H1 (cell line): ENCODE results near the gene ZNF791. TPM values are rescaled to one million over a fixed set of nuclear protein-coding genes. Genes with fewer than 3 reads are reported as not detected.

ENCODE experiments used
- CTCF ChIA-PET: fragments of 300-600 bp; sonication (Branson Sonifier 250); formaldehyde crosslinking; loops from one replicate; lab custom pipeline; 2021; ENCODE audit not compliant: partially characterized antibody; lab: Charles Lee
- POLR2A ChIA-PET: fragments of 300-600 bp; sonication (Branson Sonifier 250); formaldehyde crosslinking; loops from one replicate; lab custom pipeline; 2021; ENCODE audit warnings: inconsistent platforms; ENCODE audit not compliant: partially characterized antibody; lab: Charles Lee
- DNase-seq, 2 experiments: peaks; one replicate each; pipeline versions ENCODE4 v3.0.0 to v3.0.0-alpha.2; 2010 to 2022; ENCODE audit warnings: low spot score in 2 of 2, low read depth in 1 of 2, mixed read lengths in 1 of 2
- FAIRE-seq: peaks from 2 replicates; lab custom pipeline; 2011; peaks lifted over from hg19 to GRCh38; lab: Jason Lieb, UNC
- H2AFZ ChIP-seq: 2 replicates; pipeline ENCODE4 v1.8.1; 2012; ENCODE audit warnings: low read length, inconsistent platforms
- H2AK5ac ChIP-seq: 2 replicates; pipeline ENCODE4 v1.6.1; 2013; ENCODE audit warnings: low read depth, low read length
- H2BK120ac ChIP-seq: replicated peaks from 2 replicates; pipeline ENCODE3; 2013; ENCODE audit warnings: low read depth, low read length, inconsistent platforms
- H2BK12ac ChIP-seq: 2 replicates; pipeline ENCODE4 v1.6.1; 2013; ENCODE audit warnings: low read depth, low read length
- H2BK15ac ChIP-seq: 2 replicates; pipeline ENCODE4 v1.6.1; 2013; ENCODE audit warnings: low read length
- H2BK20ac ChIP-seq: 2 replicates; pipeline ENCODE4 v1.6.1; 2013; ENCODE audit warnings: low read length
- H2BK5ac ChIP-seq: 2 replicates; pipeline ENCODE4 v1.6.1; 2013; ENCODE audit warnings: low read depth, low read length
- H3K14ac ChIP-seq: 2 replicates; pipeline ENCODE4 v1.6.1; 2013; ENCODE audit warnings: inconsistent platforms; ENCODE audit not compliant: insufficient read length
- H3K18ac ChIP-seq: 2 replicates; pipeline ENCODE4 v1.6.1; 2013; ENCODE audit warnings: low read length; ENCODE audit errors: extremely low read depth
- H3K23ac ChIP-seq: 2 replicates; pipeline ENCODE4 v1.6.1; 2013; ENCODE audit warnings: inconsistent platforms; ENCODE audit not compliant: insufficient read length
- H3K23me2 ChIP-seq: 2 replicates; pipeline ENCODE4 v1.6.1; 2013; ENCODE audit warnings: low read depth, low read length
- H3K27ac ChIP-seq: 2 replicates; pipeline ENCODE4 v1.6.1; 2011; ENCODE audit warnings: low read depth, low read length, inconsistent platforms
- H3K27me3 ChIP-seq, 4 experiments: replicated peaks in 1 of 4; 1 replicate in 1 of 4; 2 replicates in 3 of 4; pipeline versions ENCODE4 v1.6.1 to v1.8.1; 2011 to 2013; ENCODE audit warnings: low read length in 3 of 4, mild to moderate bottlenecking in 3 of 4, inconsistent platforms in 2 of 4, mixed read lengths in 2 of 4, moderate library complexity in 1 of 4; ENCODE audit not compliant: control insufficient read depth in 3 of 4, insufficient read depth in 3 of 4; ENCODE audit errors: extremely low read depth in 1 of 4
- H3K36me3 ChIP-seq, 4 experiments: 2 replicates each; pipeline versions ENCODE4 v1.6.1 to v1.8.1; 2011 to 2013; ENCODE audit warnings: mild to moderate bottlenecking in 4 of 4, low read length in 3 of 4, moderate library complexity in 2 of 4, control low read depth in 1 of 4, inconsistent platforms in 1 of 4; ENCODE audit not compliant: insufficient read depth in 4 of 4, control insufficient read depth in 2 of 4
- H3K4ac ChIP-seq: replicated peaks from 2 replicates; pipeline ENCODE3; 2013; ENCODE audit warnings: low read length, low read depth, mixed read lengths, inconsistent platforms; ENCODE audit not compliant: insufficient read length
- H3K4me1 ChIP-seq, 4 experiments: replicated peaks in 1 of 4; 1 replicate in 1 of 4; 2 replicates in 3 of 4; pipeline versions ENCODE4 v1.6.1 to v1.8.1; 2011 to 2013; ENCODE audit warnings: low read length in 3 of 4, inconsistent platforms in 2 of 4, mixed read lengths in 1 of 4; ENCODE audit not compliant: insufficient read depth in 4 of 4, control insufficient read depth in 3 of 4
- H3K4me2 ChIP-seq, 2 experiments: 2 replicates each; pipeline versions ENCODE4 v1.6.1 to v1.8.1; 2011 to 2013; ENCODE audit warnings: low read depth in 2 of 2, low read length in 2 of 2, control low read depth in 1 of 2, inconsistent platforms in 1 of 2, mild to moderate bottlenecking in 1 of 2; ENCODE audit not compliant: insufficient read depth in 1 of 2
- H3K4me3 ChIP-seq, 4 experiments: fragments of 200-600, 300-600 bp in 1 of 4; sonication (generic), shearing (Covaris generic), sonication (Bioruptor Twin) in 1 of 4; 2 replicates each; pipeline versions ENCODE4 v1.5.1 to v1.8.1; 2011 to 2016; ENCODE audit warnings: low read length in 4 of 4, low read depth in 3 of 4, control low read depth in 2 of 4, inconsistent platforms in 2 of 4, mild to moderate bottlenecking in 2 of 4, mixed read lengths in 1 of 4, moderate library complexity in 1 of 4; ENCODE audit not compliant: insufficient read depth in 2 of 4; ENCODE audit errors: extremely low read depth in 1 of 4
- H3K56ac ChIP-seq: replicated peaks from 2 replicates; pipeline ENCODE3; 2013; ENCODE audit warnings: low read depth, mild to moderate bottlenecking, mixed read lengths, low read length, inconsistent platforms; ENCODE audit not compliant: insufficient read length
- H3K79me1 ChIP-seq: 2 replicates; pipeline ENCODE4 v1.6.1; 2013; ENCODE audit warnings: low read depth, low read length, control low read depth
- H3K79me2 ChIP-seq, 2 experiments: 2 replicates each; pipeline versions ENCODE4 v1.6.1 to v1.8.1; 2012 to 2013; ENCODE audit warnings: low read length in 2 of 2, mild to moderate bottlenecking in 2 of 2, inconsistent platforms in 1 of 2; ENCODE audit not compliant: insufficient read depth in 2 of 2, control insufficient read depth in 1 of 2
- H3K9ac ChIP-seq, 4 experiments: replicated peaks in 1 of 4; 1 replicate in 1 of 4; 2 replicates in 3 of 4; pipeline versions ENCODE4 v1.6.1 to v1.8.1; 2011 to 2013; ENCODE audit warnings: low read depth in 3 of 4, low read length in 3 of 4, control low read depth in 2 of 4, mild to moderate bottlenecking in 2 of 4, moderate library complexity in 2 of 4, inconsistent platforms in 1 of 4; ENCODE audit errors: extremely low read depth in 1 of 4
- H3K9me3 ChIP-seq, 2 experiments: 2 replicates each; pipeline versions ENCODE4 v1.6.1 to v1.8.1; 2012 to 2013; ENCODE audit warnings: mild to moderate bottlenecking in 2 of 2, moderate library complexity in 2 of 2, control low read depth in 1 of 2, inconsistent platforms in 1 of 2, low read depth in 1 of 2, low read length in 1 of 2, mixed read lengths in 1 of 2; ENCODE audit not compliant: insufficient read depth in 2 of 2
- H4K20me1 ChIP-seq, 2 experiments: replicated peaks in 1 of 2; 2 replicates each; pipeline versions ENCODE3 to v1.8.1; 2011 to 2013; ENCODE audit warnings: inconsistent platforms in 2 of 2, low read length in 2 of 2, mild to moderate bottlenecking in 1 of 2; ENCODE audit not compliant: insufficient read depth in 2 of 2, control insufficient read depth in 1 of 2
- H4K5ac ChIP-seq: 2 replicates; pipeline ENCODE4 v1.6.1; 2013; ENCODE audit warnings: low read length, low read depth, mixed read lengths, inconsistent platforms; ENCODE audit not compliant: insufficient read length
- H4K8ac ChIP-seq: 2 replicates; pipeline ENCODE4 v1.8.0; 2013; ENCODE audit warnings: mild to moderate bottlenecking, moderate library complexity, low read length, inconsistent platforms; ENCODE audit not compliant: insufficient read depth; ENCODE audit errors: extremely low read depth
- H4K91ac ChIP-seq: replicated peaks from 2 replicates; pipeline ENCODE3; 2013; ENCODE audit warnings: low read length, mixed read lengths, inconsistent platforms; ENCODE audit not compliant: insufficient read length
- CTCF ChIP-seq, 3 experiments: IDR thresholded peaks; 1 replicate in 2 of 3; 2 replicates in 1 of 3; pipeline versions ENCODE4 v1.5.1 to v1.6.1; 2011; ENCODE audit warnings: low read length in 3 of 3, mild to moderate bottlenecking in 3 of 3, inconsistent platforms in 2 of 3, low read depth in 1 of 3, moderate library complexity in 1 of 3; ENCODE audit not compliant: insufficient read depth in 1 of 3; ENCODE audit errors: control extremely low read depth in 1 of 3
- EP300 ChIP-seq, 2 experiments: IDR thresholded peaks; 1 replicate in 1 of 2; 2 replicates in 1 of 2; pipeline ENCODE4 v1.6.1; 2011 to 2012; ENCODE audit warnings: low read depth in 2 of 2, low read length in 2 of 2, mild to moderate bottlenecking in 2 of 2, borderline replicate concordance in 1 of 2, inconsistent platforms in 1 of 2, moderate library complexity in 1 of 2
- EZH2 ChIP-seq: fragments of 200-600 bp; sonication (generic); IDR thresholded peaks from 2 replicates; pipeline ENCODE4 v1.7.1; 2012; ENCODE audit warnings: low read depth, mild to moderate bottlenecking, moderate library complexity, low read length, inconsistent platforms; ENCODE audit not compliant: severe bottlenecking
- RAD21 ChIP-seq, 2 experiments: IDR thresholded peaks in 1 of 2; conservative IDR thresholded peaks in 1 of 2; 2 replicates each; pipeline ENCODE4 v1.6.1; 2011; ENCODE audit warnings: low read depth in 2 of 2, low read length in 2 of 2, improper control_type of control experiment in 1 of 2, inconsistent platforms in 1 of 2, mild to moderate bottlenecking in 1 of 2, moderate library complexity in 1 of 2
- RNF2 ChIP-seq: fragments of 200-900, 300-1000 bp; sonication (generic); IDR thresholded peaks from 2 replicates; pipeline ENCODE4 v1.7.1; 2016; ENCODE audit warnings: borderline replicate concordance, low read depth, mild to moderate bottlenecking, antibody characterized with exemption, low read length; ENCODE audit not compliant: poor library complexity, severe bottlenecking; ENCODE audit errors: missing control alignments
- SAP30 ChIP-seq: fragments of 300-600 bp; sonication (generic); IDR thresholded peaks from 2 replicates; pipeline ENCODE4 v1.7.1; 2012; ENCODE audit warnings: low read length, moderate library complexity, mild to moderate bottlenecking, inconsistent platforms; ENCODE audit not compliant: insufficient read depth, insufficient replicate concordance
- YY1 ChIP-seq: IDR thresholded peaks from 2 replicates; pipeline ENCODE4 v1.6.1; 2011; ENCODE audit warnings: low read depth, mild to moderate bottlenecking, low read length
- WGBS, 2 experiments: shearing (Covaris generic) in 1 of 2; methylation state at CpG; one replicate each; pipeline versions ENCODE4 v1.1.6 to v1.1.7; 2013 to 2015; ENCODE audit warnings: low lambda C conversion rate in 2 of 2, mixed read lengths in 2 of 2, inconsistent platforms in 1 of 2, low coverage in 1 of 2, missing lambda C conversion rate in 1 of 2; ENCODE audit not compliant: insufficient replicate concordance in 2 of 2, insufficient coverage in 1 of 2, insufficient read length in 1 of 2; ENCODE audit errors: extremely low coverage in 1 of 2, missing lambda C conversion rate in 1 of 2; 5-methylcytosine and 5-hydroxymethylcytosine counted together
- polyA plus RNA-seq, 7 experiments: library from polyadenylated mRNA; depleted of rRNA in 3 of 7; stranded (reverse) in 5 of 7; unstranded in 2 of 7; fragments of >200 nt in 5 of 7; fragments of 200-250 nt in 2 of 7; gene quantifications; 1 replicate in 5 of 7; 2 replicates in 1 of 7; 4 replicates in 1 of 7; pipeline versions ENCODE4 v1.2.1 to v1.2.3, GENCODE V29; 2011 to 2013; ENCODE audit warnings: missing spikeins in 2 of 7, mixed read lengths in 2 of 7
- total RNA-seq: library from RNA; stranded (reverse); fragmentation: NEBNext Ultra II Directional; extraction: Animal tissue kit (Norgen Biotek cat#: 25700); gene quantifications from 2 replicates; pipeline ENCODE4 v1.2.1, GENCODE V29; 2021

ZNF791 gene
- total and polyA plus RNA-seq, 2 of the 8 experiments (the other 6 are each of a cell fraction or from before 2014, with no cell fraction given), result 4.1 to 18.6 TPM

- H2AFZ ChIP-seq, result no peak overlapping the region
- H3K36me3 ChIP-seq, result peaks cover 5 to 28% (median 13%) of the 10 kb centered on the region in 4 experiments
- H3K9ac ChIP-seq, result no peak overlapping the region
- 91% methylated on average over 19 of the region's 22 CpGs; no CpG with 5 or more reads in 1 of the 2 experiments for WGBS, 2 experiments
- no peak overlapping the region for H3K4me3 ChIP-seq
- H3K23me2 ChIP-seq, result no peaks in the 10 kb centered on the region
- no peak overlapping the region for H2BK5ac ChIP-seq
- no peak overlapping the region for H3K4ac ChIP-seq
- H3K27ac ChIP-seq, result no peak overlapping the region
- peak overlapping the region; percentile 25; the same call in 1 of the 2 replicates for H4K8ac ChIP-seq
- no peak overlapping the region for H2BK12ac ChIP-seq
- no peaks in the 10 kb centered on the region for H3K79me2 ChIP-seq
- H3K23ac ChIP-seq, result no peak overlapping the region
- TF ChIP-seq RNF2, result peak; percentile 12
- no peak for TF ChIP-seq EP300 (IDR thresholded peaks at IDR 0.05; ENCODE audit: borderline replicate concordance in 1 of 2, low read depth in 2 of 2, low read length in 2 of 2)
- TF ChIP-seq RAD21 (IDR thresholded peaks at IDR 0.05 in 1 of 2, conservative IDR thresholded peaks at IDR 0.05 in 1 of 2; ENCODE audit: low read depth in 2 of 2, low read length in 2 of 2), result peak in 1 of 2 experiments; percentile 19; a peak in 1 of 4 replicates
- peak; percentile 27 to 45 (median 38) for TF ChIP-seq CTCF (IDR thresholded peaks at IDR 0.05; ENCODE audit: control extremely low read depth in 1 of 3, insufficient read depth in 1 of 3, low read depth in 1 of 3, low read length in 3 of 3)
- TF ChIP-seq SAP30, result no peak
- no peak for TF ChIP-seq YY1
- TF ChIP-seq EZH2, result no peak
- TF ChIP-seq, all 59 proteins: peak for 3
- CTCF ChIA-PET, result interaction anchor here (0.5 to 3.3 kb wide), 8 partner anchors 9 to 138 kb away, joined by 3 to 13 read pairs (median 6); no protein-coding TSS in a partner anchor
- POLR2A ChIA-PET, result interaction anchor here (1.0 to 2.1 kb wide), 6 partner anchors 9 to 65 kb away, joined by 4 to 7 read pairs (median 6); partner anchors contain the start of gene WDR83
- Histone ChIP-seq H2BK120ac (no peak overlapping the region), H4K20me1 (peaks cover 0 to 3% of the 10 kb centered on the region in 2 experiments), H3K79me1 (no peaks in the 10 kb centered on the region), H4K91ac (no peak overlapping the region), H3K18ac (no peak overlapping the region), H3K4me2 (no peak overlapping the region), H4K5ac (no peak overlapping the region), H3K27me3 (no peaks in the 10 kb centered on the region), H2BK15ac (no peak overlapping the region), H3K4me1 (peaks cover 0 to 6% (median 3%) of the 10 kb centered on the region in 4 experiments; a peak in 5 of 7 replicates), H3K14ac (no peak overlapping the region), H3K56ac (no peak overlapping the region), H2AK5ac (no peak overlapping the region), H3K9me3 (no peaks in the 10 kb centered on the region), H2BK20ac (no peak overlapping the region)
- FAIRE-seq (no peak), DNase-seq (no peak)
These were observed 47.2 kb downstream of the ZNF791 start for GRCh38 chr19:12657966-12658365.
